GM21737 (cell line): ENCODE measurements around the gene FAM3A.
A peak's percentile ranks its signal among the peaks of the same experiment; 100 is the strongest.
"Not testable (repeated sequence)": the region's sequence is repeated elsewhere in the genome, so short reads cannot be mapped to it uniquely, and the experiment has no call there.

Source experiments
- ATAC-seq: cut with Tn5 transposase; IDR thresholded peaks from one replicate; pipeline ENCODE4 v1.9.1; 2021; ENCODE audit warnings: mild to moderate bottlenecking, moderate library complexity; ENCODE audit not compliant: unreplicated experiment

Gene FAM3A

DNA sequence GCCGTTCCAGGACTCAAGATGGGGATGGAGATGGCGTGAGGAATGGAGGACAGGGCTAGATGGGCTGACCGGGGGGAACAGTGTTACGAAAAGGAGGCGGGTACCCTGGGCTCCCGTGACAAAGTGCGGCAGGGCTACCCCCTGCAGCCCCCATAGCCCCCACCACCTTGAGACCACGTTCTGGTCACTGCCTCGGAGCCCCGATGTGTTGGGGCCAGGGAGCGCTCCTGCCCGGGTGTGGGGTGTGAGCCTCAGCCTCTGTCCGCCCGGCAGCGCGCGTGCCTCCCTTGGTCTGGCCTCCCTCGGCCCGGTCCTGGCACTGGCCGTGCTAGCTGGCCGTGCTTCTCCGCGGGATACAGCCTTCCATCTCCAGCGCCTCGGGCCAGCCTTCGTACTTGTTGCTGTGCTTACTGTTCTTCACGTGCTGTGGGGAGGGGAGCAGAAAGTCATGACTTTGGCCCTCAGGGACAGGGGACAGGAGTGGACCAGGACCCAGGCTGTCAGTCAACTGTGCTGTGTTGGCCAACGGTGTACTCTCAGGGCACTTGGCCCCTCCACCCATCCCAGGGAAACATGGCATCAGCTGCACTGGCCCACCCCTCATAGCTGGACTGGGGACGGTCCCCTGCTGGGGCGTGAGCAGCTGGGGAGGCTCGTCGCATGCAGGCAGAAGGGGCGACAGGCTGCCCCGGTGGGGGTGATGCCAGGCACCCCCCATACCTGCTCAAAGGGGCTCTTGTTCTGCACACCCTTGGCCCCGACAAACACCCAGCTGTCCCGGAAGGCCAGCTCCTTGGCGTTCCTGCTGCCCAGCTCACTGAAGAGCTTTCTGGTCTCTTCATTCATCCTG, 9.3 kb downstream of the FAM3A start:
- no peak for ATAC-seq

DNA sequence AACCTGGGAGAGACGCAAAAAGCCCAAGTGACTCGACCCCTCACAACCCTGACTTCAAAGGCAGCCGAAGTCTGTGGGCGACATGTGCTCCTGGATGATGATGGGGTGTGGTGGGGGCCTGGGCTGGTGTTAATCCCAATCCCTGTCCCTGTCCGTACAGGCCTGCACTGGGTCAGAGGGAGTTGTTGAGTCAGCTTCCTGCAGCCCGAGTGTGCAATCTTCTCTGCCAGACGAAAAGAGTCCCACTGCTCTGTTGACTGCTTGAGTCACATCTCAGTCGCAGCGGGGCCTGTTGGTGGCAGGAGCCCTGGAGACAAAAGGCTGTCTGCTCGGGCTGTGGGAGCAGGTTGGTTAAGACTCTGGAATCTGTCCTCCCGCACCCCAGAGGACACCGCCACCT, 10.3 kb downstream of the FAM3A start:
- ATAC-seq: no peak

DNA sequence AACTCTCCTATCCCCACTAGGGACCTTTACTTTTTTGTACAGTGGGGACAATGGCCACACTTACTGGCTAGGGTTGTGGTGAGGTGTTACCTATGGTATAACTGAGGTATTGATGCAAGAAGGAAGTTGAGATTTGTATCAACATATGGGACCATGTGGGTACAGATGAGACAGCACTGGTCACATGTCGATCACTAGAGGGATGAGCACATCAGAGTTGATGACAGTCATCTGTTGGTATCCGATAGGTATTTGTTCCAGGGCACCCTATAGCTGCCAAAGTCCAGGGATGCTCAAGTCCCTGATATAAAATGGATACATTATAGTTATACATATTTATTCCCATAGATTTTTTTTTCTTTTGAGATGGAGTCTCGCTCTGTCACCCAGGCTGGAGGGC, 13.0 kb downstream of the FAM3A start:
- ATAC-seq: no peak

DNA sequence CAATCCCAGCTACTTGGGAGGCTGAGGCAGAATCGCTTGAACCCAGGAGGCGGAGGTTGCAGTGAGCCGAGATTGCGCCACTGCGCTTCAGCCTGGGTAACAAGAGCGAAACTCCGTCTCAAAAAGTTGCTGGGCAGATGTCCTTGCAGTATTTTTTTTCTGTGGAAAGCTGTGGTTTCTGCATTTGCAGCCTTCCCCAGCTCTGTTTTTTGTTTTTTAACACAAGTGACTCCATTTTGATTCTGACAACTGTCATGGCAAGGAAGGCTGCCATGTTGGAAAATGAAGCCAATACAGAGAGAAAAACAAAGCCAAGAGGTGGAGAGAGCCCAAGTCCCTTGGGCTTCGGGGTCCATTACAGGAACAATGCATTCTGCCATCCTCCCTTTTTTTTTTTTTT, 13.9 kb downstream of the FAM3A start:
- ATAC-seq: no peak

DNA sequence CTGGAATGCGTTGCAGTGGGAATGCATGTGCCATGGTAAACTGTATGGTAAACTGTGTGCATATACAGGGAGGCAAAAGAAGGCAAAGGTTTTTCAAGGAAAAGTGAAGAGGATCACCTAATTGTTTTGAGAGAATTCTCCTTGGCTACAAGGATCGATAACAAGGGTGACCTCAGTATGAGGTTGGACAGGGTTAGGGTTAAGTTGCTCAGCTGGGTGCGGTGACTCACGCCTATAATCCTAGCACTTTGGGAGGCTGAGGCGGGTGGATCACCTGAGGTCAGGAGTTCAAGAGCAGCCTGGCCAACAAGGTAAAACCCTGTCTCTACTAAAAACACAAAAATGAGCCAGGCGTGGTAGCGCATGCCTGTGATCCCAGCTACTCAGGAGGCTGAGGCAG, 14.6 kb downstream of the FAM3A start:
- not testable (repeated sequence) for ATAC-seq

DNA sequence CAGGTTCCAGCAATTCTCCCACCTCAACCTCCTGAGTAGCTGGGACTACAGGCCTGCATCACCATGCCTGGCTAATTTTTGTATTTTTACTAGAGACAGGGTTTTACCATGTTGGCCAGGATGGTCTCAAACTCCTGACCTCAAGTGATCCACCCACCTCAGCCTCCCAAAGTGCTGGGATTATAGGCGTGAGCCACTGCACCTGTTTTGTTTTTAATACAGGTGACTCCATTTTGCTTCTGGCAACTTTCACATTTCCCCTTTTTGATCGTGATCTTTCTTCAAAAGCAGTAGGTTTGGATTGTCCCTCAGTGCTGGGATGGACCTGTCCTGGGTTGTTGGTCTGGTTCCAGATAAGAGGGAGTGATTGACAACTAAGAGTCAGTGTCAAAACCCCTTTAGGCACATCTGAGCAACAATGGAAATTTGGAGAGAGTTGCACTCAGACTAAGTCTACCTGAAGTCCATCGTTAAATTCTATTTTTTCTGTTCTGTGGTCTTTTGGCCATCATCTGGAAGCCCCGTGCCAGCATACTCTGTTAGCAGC, 19.4 kb downstream of the FAM3A start:
- not testable (repeated sequence) for ATAC-seq

DNA sequence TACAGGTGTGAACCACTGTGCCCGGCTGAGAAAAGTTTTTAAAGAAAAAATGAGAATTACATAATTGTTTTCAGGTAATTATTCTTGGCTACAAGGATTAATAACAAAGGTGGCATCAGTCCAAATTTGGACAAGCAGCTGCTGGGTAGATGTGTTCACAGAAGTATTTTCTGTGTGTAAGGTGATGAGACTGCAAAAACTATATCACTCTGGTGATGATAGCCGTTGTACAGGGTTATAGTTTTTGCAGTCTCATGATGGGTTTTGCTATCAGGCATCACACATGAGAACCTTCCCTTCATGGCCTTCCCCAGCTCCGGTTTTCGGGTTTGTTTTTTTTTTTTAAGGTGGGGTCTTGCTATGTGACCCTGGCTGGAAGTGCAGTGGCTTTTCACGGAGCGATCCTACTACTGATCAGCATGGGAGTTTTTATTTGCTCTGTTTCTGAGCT, 20.5 kb downstream of the FAM3A start:
- ATAC-seq: no peak

DNA sequence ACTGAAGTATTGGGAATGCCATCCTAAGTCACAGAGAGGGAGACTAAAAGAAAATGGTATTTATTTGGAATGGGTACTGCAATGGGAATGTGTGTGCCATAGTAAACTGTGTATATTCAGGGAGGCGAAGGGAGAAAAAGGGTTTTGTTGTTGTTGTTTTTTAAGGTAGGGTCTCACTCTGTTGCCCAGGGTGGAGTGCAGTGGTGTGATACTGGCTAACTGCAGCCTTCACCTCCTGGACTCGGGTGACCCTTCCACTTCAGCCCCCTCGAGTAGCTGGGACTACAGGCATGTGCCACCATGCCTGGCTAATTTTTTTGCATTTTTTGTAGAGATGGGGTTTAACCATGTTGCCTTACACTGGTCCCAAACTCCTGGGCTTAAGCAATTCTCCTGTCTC, 21.3 kb downstream of the FAM3A start:
- ATAC-seq: no peak

DNA sequence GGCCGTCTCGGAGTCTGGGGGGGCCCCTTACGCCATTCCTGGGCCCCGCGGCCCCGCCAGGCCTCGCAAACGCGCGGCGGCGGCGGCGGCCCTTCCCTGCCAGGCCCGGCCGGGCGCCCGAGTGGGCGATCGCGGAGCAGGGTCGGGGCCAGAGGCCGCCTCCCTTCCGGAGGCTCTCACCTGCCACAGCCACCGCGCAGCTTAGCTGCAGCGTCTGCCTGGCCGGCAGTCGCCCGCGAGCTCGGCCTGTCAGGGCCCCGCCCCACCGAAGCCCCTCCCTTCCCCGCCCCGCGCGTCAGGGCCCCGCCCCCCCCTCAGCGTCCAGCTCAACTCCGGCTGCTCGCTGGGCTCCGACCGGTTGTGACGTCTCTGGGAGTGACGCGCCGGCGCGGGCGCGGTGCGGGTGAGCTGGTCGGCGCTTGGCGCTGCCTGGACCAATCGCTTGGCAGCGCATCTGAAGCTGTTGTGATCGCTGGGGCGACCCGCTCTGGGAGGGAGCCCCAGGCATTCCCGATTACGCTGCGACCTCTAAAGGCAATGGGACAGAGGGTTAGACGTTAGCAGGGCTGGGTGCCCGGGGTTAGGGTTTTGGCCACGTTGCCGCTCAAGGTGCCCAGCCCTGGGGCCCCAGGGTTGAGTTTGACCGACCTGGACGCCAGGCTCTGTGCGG, 25.5 kb downstream of the FAM3A start, which contains the start of gene SLC10A3:
Gene SLC10A3, minus strand, starts transcription at position 216 of the 670 bp plus-strand sequence. CDS start 1,689 bp downstream, outside the sequence.
- ATAC-seq: peak; percentile 73

DNA sequence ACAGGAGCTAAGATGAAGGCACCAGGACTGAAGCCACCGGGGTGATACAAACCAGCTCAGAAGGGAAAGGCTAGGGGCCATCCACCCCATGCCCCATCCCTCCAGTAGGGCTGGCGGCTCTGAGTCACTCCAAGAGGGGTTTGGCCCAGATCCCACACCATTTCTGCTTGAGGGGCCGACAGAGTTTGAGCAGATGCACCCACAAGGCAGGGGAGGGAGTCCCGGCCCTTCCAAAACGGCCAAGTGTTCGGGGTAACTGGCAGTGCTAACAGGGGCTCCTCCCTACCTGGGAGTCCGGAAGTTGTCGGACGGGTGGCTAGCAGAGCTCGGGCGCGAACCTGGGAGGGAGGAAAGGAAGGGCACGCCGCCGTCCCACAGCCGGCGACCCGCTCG, 26.0 kb downstream of the FAM3A start:
- peak; percentile 14 for ATAC-seq

DNA sequence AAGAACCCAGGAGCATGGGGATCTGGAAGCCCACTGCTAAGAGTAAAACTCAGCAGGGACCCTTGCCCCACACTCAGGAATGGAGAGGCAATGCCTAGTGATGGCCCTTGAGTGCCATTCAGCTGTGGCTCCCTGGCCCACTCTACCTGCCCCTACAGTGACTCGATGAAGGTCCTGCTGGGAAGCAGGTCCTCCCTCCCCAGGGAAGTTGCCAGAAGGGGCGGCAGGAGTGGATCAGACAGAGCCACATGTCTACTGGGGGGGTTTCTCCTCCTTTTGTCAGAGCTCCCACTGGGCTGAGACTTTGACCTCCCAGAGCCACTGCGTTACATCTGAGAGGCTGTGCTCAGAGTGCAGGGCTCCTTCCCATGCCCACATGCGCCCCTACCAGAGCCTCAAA, 26.9 kb downstream of the FAM3A start:
- no peak for ATAC-seq

DNA sequence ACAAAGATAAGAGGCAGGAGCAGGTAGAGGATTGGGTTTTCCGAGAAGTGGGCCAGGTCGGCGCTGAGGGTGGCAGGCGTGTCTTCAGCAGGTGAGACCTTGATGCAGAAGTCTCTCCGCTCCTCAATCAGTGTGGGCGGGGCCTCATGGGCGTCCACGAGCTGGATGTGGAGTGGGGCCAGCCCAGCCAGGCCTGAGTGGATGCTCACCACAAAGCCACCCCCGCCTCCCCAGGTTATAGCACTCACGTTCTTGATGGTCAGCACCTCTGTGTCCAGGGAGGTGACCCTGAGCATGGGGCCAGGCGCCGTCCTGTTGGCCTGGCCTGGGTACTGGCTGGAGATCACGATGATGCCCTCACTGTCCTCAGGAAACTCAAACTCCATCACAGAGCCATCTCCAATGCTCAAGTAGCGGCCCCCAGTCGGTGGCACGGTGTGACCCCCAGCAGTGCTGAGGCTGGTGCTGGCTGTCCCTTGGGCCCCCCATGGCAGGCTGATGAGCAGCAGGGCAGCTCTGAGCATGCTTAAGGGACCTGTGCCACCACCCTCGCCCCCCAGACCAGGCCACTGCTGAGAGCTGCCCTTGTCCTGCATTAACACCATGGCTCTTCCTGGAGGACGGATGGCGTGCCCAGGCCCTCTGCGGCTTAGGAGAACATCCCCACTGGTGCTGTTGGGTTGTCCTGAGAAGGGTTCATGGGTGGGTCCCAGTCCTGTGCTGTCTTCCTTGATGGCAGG, 27.5 kb downstream of the FAM3A start:
- no peak for ATAC-seq

DNA sequence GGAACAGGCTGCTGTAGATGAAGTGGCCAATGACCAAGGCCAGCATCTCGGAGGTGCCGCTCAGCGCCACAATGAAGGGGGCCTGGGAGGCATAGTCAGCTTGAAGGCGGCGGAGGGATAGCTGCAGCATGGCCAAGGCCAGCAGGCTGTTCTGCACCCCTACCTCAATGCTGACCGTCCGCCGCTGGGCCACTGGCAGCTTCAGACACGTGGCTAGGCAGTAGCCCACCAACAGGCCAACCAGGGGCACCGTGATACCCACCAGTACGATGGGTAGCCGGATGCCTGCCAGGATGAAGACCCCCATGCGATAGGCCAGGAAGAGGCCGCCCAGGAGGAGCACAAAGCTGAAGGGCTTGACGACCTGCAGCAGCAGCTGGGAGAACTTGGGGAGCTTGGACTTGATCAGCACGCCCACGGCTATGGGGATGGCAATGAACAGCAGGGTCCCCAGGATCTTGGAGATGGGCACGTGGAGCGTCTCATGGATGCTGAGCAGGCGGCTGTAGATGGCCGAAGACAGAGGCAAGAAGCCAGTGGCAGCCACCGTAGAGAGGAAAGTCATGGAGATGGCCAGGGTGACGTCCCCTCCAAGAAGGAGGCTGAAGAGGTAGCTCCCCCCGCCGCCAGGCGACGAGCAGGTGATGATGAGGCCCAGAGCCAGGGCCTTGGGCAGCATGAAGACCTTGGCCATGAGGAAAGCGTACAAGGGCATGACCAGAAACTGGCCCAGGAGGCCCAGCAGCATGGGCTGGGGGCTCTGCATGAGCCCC, 28.3 kb downstream of the FAM3A start:
- ATAC-seq: no peak

DNA sequence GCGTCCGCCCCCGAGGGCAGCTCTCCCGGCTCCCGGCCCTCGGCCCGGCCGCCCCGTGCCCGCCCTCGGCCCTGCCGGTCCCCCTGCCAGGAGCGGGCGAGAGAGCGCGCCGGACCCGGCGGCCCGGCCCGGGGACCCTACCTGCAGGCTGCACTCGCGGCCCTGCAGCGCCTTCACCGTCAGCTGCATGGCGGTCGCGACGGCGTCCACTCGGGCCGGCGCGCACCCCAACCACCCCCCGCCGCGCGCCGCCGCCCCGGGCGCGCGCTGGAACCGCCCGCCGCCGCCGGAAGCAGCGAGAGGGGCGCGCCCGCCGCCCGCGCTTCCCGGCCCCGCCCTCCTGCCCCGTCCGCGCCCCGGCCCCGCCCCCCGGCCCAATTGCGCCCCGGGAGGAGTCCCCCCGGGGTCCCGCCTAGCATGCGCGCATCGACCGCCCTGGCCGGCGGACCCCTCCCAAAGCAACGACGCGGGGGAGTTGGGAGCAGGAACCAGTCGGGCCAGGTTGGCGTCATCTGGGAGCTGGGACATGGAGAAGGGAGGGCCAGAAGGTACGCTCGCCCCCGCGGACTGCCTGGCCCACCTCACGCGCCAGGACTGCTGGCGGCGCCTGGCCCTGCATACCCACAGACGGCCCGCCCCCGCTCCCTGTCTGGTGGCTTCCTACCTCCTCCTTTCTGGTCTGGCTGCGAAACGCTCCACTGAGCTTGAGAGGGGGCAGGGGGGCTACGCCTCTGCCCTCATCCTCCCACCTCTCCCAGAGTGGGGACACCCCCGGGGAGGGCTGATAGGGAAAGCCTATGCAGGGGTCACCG, 29.4 kb downstream of the FAM3A start, which contains the start of gene UBL4A:
Gene UBL4A, minus strand, starts transcription at position 220 of the 812 bp plus-strand sequence. Its CDS starts 31 bp downstream, at position 189.
- no peak for ATAC-seq

DNA sequence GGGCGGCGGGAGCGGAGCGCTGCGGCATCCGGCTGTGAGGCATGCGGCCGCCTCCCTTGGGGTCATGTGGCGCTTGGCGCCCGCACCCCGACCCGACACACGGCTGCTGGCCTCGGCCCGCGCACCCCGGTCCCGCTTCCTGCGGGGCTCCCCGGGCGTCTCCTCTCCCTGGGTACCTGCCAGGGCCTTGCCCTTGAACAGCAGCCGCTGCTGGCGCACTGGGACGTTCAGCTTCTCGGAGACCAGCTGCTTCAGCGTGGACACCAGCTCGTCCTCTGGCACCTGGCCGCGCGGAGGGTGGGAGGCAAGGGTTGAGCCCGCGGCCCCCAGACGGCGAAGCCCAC, 30.0 kb downstream of the FAM3A start:
- ATAC-seq: no peak

DNA sequence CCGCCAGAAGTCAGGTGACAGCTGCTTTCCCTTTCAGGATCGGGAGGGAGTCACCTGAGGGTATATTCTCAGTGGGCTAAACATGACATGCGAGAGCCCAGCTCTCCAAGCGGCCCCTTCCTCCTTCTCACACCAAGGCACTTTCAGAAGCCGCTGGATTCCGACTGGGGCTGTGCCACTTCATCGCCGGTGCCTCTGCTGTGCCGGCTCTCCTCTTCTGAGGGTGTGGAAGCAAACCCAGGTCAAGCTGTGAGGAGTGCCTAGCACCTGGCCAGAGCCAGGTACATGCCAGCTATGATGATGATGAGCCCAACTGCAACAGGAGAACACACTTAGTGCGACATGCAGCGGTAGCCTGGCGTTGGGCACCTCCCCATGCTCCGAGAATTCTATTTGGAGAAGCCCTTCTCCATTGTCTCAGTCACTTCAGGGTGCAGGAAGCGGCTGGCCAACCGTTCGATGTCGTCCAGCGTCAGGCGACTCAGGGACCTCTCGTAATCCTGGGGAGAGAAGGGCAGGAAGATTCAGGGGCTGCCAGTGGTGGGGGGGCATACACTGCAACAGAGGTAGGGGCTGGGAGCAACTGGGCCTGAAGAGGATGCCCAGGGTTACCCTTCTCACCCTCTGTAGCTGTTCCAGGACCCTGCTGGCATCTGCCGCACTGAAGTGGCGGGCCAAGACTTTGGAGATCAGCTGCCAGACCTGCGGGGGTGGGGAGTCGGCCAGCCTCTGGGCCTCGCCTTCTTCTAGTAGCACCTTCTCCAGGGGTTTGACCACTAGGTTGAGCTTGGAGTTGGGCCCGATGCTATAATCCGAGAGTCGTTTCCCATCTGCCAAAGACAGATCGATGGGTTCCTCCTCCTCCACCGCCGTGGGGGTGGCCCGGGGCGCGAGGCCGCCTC, 30.6 kb downstream of the FAM3A start:
- ATAC-seq: no peak

DNA sequence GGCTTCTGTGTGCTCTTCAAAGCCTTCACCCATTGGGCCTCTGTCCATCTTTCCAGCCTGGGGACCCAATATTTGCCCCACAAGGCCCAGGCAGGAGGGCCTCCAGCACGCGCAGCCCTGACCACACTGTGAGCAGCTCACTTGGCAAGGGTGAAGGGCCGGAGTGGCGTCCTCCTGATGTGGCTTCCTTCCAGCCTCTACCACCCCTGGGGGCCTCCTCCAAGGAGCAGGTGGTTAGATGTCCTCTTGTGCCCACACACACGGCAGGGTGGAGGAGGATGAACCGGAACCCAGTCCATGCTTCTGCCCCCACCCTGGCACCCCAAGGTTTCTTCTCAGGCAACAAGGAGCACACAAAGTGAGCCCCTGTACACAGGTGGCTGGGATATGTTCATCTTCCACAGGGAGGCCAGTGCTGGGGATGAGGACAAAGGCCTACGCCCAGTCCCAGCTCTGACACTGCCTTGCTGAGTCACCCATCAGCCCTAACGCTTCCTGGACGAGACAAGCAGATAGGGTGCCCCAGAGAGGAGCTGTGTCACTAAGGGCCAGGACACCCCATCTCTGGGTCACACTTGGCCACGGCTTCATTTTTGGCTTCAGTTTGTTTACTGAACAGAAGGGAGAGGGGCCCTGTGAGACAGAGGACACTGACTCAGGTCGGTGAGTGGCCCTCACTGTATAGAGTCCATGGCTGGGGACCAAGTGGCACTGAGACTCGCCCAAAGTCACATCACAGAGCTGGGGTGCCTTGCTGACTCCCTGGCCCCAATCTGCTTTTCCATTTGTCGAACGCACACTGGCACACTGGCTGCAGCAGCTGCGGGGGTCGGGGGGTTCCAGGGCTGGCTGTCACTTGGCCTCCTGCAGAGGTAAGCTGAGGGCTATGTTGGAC, 31.5 kb downstream of the FAM3A start:
- no peak for ATAC-seq

DNA sequence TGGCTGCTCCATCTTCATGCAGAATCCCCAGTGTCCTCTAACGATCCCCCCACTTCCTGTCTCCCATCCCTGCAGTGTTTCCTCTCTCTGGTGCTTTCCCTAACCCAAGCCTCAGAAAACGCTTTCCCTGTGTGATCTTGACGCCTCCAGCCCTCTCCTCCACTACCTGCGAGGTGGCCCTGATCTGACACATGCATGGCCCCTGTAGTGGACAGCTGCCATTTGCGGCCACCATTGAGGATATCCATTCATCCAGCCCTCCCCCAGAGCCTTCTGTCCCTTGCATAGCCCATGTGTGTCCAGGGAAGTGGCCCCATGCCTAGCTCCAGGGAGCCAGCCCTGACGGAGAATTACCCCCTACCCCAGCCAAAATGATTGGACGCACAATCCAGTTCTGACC, 32.7 kb downstream of the FAM3A start:
- ATAC-seq: no peak
